WTC11 (cell line): Measurements from ENCODE around the gene SPECC1L.
"Not testable (repeated sequence)": the region's sequence is repeated elsewhere in the genome, so short reads cannot be mapped to it uniquely, and the experiment has no call there.

Experiments
- ERG ChIP-seq: fragments of 250-450 bp; sonication (Bioruptor Pico); IDR thresholded peaks from 2 replicates; pipeline ENCODE4 v1.8.0; 2021; ENCODE audit warnings: mild to moderate bottlenecking
- TEAD4 ChIP-seq: sonication (generic); formaldehyde crosslinking; IDR thresholded peaks from 2 replicates; pipeline ENCODE4 v1.8.0; 2022; ENCODE audit warnings: mild to moderate bottlenecking, missing genetic modification reagents
- ZNF281 ChIP-seq: sonication (generic); formaldehyde crosslinking; IDR thresholded peaks from 2 replicates; pipeline ENCODE4 v1.8.0; 2023; ENCODE audit warnings: mild to moderate bottlenecking, missing genetic modification reagents

DNA sequence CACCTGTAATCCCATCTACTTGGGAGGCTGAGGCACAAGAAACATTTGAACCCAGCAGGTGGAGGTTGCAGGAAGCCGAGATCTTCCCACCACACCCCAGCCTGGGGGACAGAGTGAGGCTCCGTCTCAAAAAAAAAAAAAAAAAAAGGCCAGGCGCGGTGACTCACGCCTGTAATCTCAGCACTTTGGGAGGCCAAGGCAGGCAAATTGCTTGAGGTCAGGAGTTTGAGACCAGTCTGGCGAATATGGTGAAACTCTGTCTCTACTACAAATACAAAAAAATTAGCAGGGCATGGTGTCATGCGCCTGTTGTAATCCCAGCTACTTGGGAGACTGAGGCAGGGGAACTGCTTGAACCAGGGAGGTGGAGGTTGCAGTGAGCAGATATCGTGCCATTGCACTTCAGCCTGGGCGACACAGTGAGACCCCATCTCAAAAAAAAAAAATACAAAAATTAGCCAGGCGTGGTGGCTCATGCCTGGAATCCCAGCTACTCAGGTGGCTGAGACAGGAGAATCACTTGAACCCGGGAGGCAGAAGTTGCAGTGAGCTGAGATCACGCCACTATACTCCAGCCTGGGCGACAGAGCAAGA lies 32.4 kb upstream of the SPECC1L start:
- TF ChIP-seq TEAD4, ERG, ZNF281 (CRISPR knock-in tag): not testable (repeated sequence)
